ENCODE results near the gene TMEM131. TPM values are rescaled to one million over a fixed set of nuclear protein-coding genes. Genes with fewer than 3 reads are reported as not detected.
"Not testable (repeated sequence)": the region's sequence is repeated elsewhere in the genome, so short reads cannot be mapped to it uniquely, and the experiment has no call there.

The TMEM131 gene
- total RNA-seq, 2 experiments from 2014 or later = 25.8 to 32.5 TPM

DNA sequence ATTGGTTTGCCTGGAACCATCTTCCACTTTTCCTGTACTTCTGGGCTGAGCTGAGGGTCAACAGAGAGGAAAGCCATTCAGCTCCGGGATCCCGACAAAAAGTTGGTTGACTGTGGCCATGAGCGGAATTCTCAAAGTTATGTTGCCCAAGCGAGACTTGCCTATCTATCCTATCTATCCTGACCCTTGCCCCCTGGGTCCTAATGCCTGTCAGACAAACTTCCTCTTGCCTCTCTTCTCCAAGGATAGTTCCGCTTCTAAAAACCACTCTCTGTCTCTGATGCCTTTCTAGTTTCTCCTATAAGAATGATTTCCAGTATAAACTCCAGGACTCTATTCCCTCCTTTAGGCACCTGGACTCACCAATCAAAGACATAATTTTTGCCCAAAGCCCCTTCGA, 173.9 kb downstream of the TMEM131 start:
- intact Hi-C loops (cut with DNase I, micrococcal nuclease); H3K9me3 Mint-ChIP-seq (ENCODE audit: low read depth); DNase-seq; H3K4me3 Mint-ChIP-seq; H3K27me3 Mint-ChIP-seq; H3K4me1 Mint-ChIP-seq; POLR2A ChIA-PET; ATAC-seq; H3K27ac Mint-ChIP-seq: not testable (repeated sequence)
- H3K36me3 Mint-ChIP-seq (ENCODE audit: low read depth) = peaks cover 13% of the 10 kb centered on the region
- CTCF ChIA-PET = interaction anchor here (1.0 to 2.0 kb wide), 2 partner anchors 9 to 19 kb away, joined by 3 to 6 read pairs; no protein-coding TSS in a partner anchor

DNA sequence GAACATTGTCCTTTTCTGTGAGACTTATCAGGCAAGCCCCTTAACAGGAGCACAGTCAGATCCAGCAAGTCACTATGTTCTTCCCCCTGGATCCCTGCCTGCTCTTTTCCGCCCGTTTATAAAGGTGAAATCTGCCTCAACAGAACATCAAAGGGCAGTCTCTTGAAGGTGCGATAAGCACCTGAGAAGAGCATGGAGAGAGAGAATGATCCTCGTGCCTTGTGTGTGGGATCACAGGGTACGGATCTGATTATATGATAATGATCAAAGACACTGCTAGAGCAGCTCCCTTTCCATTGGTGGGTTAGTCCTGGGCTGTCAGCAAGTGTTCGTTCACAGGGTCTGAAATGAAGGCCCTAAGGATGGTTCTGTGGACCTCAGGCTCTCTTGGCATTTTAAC, 176.0 kb downstream of the TMEM131 start:
- Mint-ChIP-seq H3K27me3 (no peaks in the 10 kb centered on the region), H3K9me3 (ENCODE audit: low read depth) (no peaks in the 10 kb centered on the region), H3K36me3 (ENCODE audit: low read depth) (peaks cover 10% of the 10 kb centered on the region), H3K4me1 (no peaks in the 10 kb centered on the region), H3K27ac (no peak overlapping the region), H3K4me3 (no peak overlapping the region)
- DNase-seq (no peak), ATAC-seq (no peak)
- intact Hi-C loops (cut with DNase I, micrococcal nuclease) = no loop called here
- ChIA-PET CTCF (interaction anchor here (2.5 kb wide), 1 partner anchor 13 kb away, joined by 13 read pairs; no protein-coding TSS in a partner anchor), POLR2A (no interaction called here)

DNA sequence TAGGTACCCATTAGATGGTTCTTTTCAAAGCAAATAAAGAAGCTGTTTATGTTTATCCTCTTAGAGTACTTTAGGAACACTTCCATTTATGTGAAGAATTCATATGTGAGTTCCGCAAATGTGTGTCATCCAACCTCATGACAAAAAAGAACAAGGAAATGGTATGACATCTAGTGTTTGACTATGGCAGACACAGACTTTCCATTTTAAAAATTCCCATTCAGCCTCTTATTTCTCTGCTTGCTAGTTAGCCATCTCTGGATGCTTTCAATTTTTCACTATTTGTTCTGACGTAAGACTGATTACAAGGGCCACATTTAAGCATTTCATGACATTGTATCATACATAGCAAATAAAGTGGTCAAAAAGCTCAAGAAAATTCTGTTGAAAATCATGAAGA, 179.3 kb downstream of the TMEM131 start:
- Mint-ChIP-seq H3K4me1 (no peaks in the 10 kb centered on the region), H3K4me3 (no peak overlapping the region), H3K36me3 (ENCODE audit: low read depth) (peaks cover 11% of the 10 kb centered on the region), H3K27me3 (no peaks in the 10 kb centered on the region), H3K27ac (no peak overlapping the region), H3K9me3 (ENCODE audit: low read depth) (no peaks in the 10 kb centered on the region)
- DNase-seq = no peak
- ChIA-PET CTCF (interaction anchor here (2.0 kb wide), 1 partner anchor 10 kb away, joined by 6 read pairs; no protein-coding TSS in a partner anchor), POLR2A (no interaction called here)
- no peak for ATAC-seq
- intact Hi-C loops (cut with DNase I, micrococcal nuclease) = no loop called here

DNA sequence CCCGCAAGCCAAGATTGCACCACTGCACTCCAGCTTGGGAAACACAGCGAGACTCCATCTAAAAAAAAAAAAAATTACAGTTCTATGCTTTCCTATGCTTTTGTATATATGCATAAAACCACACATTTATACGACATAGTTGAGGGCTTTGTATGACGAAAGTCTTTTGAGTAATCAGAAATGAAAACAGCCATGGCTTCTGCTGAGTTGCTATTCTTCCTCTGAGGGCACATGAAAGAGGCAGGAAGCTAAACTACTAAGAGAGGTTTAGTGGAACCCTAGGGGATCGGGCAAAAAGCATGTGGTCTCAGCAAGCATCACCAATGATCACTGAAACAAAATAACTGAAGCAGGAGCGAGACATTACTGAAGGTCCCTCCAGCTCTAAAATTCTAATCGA, 182.8 kb downstream of the TMEM131 start:
- intact Hi-C loops (cut with DNase I, micrococcal nuclease) = no loop called here
- Mint-ChIP-seq H3K4me1 (no peaks in the 10 kb centered on the region), H3K27ac (no peak overlapping the region), H3K36me3 (ENCODE audit: low read depth) (peaks cover 10% of the 10 kb centered on the region), H3K4me3 (no peak overlapping the region), H3K27me3 (no peaks in the 10 kb centered on the region), H3K9me3 (ENCODE audit: low read depth) (no peaks in the 10 kb centered on the region)
- ChIA-PET POLR2A (no interaction called here), CTCF (interaction anchor here (0.7 to 1.1 kb wide), 3 partner anchors 24 to 614 kb away, joined by 3 read pairs; no protein-coding TSS in a partner anchor)
- DNase-seq = no peak
- ATAC-seq = no peak

DNA sequence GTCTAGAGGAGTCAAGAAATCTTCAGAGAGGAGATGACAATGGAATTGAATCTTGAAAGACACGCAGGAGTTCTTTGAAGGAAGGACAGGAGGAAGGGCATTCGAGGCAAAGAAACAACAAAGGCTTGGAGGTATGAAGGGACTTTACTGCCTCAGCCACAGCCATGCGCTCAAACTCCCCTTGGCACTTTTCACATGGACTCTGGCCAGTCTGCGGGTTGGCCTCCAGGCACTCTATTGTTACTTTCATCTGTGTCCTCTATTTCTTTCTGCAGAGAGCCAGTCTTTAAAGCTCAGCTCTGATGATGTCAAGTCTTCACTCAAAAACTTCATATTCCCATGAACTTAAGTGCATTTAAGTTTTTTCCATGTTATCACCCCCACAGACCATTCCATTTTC, 186.9 kb downstream of the TMEM131 start:
- H3K4me3 Mint-ChIP-seq = no peak overlapping the region
- H3K27ac Mint-ChIP-seq = no peak overlapping the region
- POLR2A ChIA-PET = no interaction called here
- H3K27me3 Mint-ChIP-seq = no peaks in the 10 kb centered on the region
- peaks cover 2% of the 10 kb centered on the region for H3K4me1 Mint-ChIP-seq
- CTCF ChIA-PET = no interaction called here
- intact Hi-C loops (cut with DNase I, micrococcal nuclease) = loop anchor here (5.0 to 10.0 kb wide), 2 partner anchors 188 to 346 kb away; partner anchors contain the start of gene TMEM131 (in 1 of the 2)
- no peaks in the 10 kb centered on the region for H3K9me3 Mint-ChIP-seq (ENCODE audit: low read depth)
- H3K36me3 Mint-ChIP-seq (ENCODE audit: low read depth) = peaks cover 14% of the 10 kb centered on the region
- DNase-seq = no peak
- no peak for ATAC-seq

DNA sequence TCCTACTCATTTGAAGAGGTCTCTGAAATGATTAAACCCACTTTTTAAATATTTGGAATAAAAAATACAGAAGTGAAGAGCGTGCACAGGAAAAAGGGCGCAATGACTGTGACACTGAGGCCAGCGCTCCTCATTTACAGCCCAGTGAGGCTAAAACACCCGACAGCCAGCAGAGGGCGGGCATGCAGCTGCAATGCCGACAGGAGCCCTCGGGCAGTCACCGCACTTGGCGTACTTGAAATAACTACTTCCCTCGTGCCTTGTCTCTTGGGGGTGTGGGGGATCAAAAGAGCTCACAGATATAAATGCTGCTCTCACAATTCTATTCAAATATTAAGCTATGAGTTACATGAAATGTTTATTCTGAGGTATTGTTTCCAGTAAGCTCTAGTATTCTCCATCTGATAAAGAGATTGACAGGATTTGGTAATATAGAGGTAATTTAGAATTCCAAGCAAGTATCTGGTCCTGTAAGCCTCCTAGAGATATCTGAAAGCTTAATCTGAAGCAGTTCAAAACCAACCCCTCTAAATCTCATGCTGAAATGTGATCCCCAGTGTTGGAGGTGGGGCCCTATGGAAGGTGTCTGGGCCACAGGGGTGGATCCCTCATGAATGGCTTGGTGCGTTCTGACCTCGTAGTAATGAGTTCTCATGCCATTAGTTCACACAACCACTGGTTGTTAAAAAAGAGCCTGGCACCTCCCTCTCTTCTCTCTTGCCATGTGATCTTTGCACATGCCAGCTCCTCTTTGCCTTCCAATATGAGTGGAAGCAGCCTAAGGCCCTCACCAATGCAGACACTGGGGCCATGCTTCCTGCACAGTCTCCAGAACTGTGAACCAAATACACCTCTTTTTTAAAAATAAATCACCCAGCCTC, 188.8 kb downstream of the TMEM131 start:
- Mint-ChIP-seq H3K27ac (no peak overlapping the region), H3K36me3 (ENCODE audit: low read depth) (peaks cover 17% of the 10 kb centered on the region), H3K27me3 (no peaks in the 10 kb centered on the region), H3K4me3 (no peak overlapping the region), H3K9me3 (ENCODE audit: low read depth) (no peaks in the 10 kb centered on the region), H3K4me1 (peaks cover 2% of the 10 kb centered on the region)
- ATAC-seq (peak; percentile 98), DNase-seq (peak; percentile 91)
- CTCF ChIA-PET = interaction anchor here (0.6 to 2.7 kb wide), 32 partner anchors 10 to 1134 kb away, joined by 3 to 29 read pairs (median 3); no protein-coding TSS in a partner anchor
- intact Hi-C loops (cut with DNase I, micrococcal nuclease) = loop anchor here (1.0 to 10.0 kb wide), 7 partner anchors 190 to 578 kb away; partner anchors contain the start of gene TMEM131 (in 1 of the 2)
- POLR2A ChIA-PET = no interaction called here

DNA sequence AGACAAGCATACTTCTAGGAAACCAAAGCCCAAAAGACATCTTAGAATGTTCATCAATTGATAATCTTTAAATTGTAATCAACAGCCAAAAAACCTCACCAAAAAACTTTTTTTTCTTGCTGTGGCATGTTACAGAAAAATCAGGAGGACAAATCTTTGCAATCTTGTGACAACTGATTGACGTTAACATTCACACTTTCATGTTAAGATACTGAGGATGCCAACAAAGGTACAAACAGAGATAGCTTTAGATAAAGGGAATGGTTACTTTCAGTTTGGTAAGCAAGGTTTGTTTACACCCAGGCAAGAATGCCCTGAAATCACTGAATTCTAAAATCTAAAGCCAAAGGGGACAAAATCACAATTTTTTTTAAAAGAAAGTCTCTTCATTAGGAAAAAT, 190.0 kb downstream of the TMEM131 start:
- Mint-ChIP-seq H3K9me3 (ENCODE audit: low read depth) (no peaks in the 10 kb centered on the region), H3K27ac (no peak overlapping the region), H3K27me3 (no peaks in the 10 kb centered on the region), H3K4me3 (no peak overlapping the region), H3K4me1 (peaks cover 2% of the 10 kb centered on the region), H3K36me3 (ENCODE audit: low read depth) (peaks cover 13% of the 10 kb centered on the region)
- intact Hi-C loops (cut with DNase I, micrococcal nuclease) = loop anchor here (1.0 to 10.0 kb wide), 7 partner anchors 191 to 580 kb away; partner anchors contain the start of gene TMEM131 (in 1 of the 2)
- ATAC-seq (no peak), DNase-seq (no peak)
- POLR2A ChIA-PET = no interaction called here
- CTCF ChIA-PET = interaction anchor here (0.6 to 2.7 kb wide), 13 partner anchors 9 to 580 kb away, joined by 3 to 29 read pairs (median 5); no protein-coding TSS in a partner anchor

DNA sequence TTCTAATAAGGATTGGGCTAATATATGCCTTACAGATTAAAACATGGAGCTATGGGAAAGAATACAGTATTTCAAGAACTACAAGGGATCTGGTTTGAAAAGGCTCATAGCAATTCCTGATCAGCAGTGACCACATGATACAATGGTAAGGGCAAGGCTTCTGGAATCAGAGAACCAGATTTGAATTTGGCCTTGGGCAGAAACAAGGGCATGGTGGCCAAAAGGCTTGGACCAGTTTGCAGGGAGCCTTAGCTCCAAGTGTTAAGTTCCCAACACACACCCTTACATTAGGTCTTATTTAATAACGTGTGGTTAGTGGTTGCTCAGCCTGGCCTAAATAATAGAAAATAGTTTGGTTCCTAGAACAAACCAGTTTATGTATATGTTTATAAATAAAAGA, 194.7 kb downstream of the TMEM131 start:
- DNase-seq (no peak), ATAC-seq (no peak)
- Mint-ChIP-seq H3K27me3 (no peaks in the 10 kb centered on the region), H3K4me1 (no peaks in the 10 kb centered on the region), H3K4me3 (no peak overlapping the region), H3K9me3 (ENCODE audit: low read depth) (no peaks in the 10 kb centered on the region), H3K27ac (no peak overlapping the region), H3K36me3 (ENCODE audit: low read depth) (peaks cover 18% of the 10 kb centered on the region)
- intact Hi-C loops (cut with DNase I, micrococcal nuclease) = loop anchor here in 1 of 2 experiments (10.0 kb wide), 1 partner anchor 354 kb away; no protein-coding TSS in a partner anchor
- ChIA-PET POLR2A (no interaction called here), CTCF (no interaction called here)

DNA sequence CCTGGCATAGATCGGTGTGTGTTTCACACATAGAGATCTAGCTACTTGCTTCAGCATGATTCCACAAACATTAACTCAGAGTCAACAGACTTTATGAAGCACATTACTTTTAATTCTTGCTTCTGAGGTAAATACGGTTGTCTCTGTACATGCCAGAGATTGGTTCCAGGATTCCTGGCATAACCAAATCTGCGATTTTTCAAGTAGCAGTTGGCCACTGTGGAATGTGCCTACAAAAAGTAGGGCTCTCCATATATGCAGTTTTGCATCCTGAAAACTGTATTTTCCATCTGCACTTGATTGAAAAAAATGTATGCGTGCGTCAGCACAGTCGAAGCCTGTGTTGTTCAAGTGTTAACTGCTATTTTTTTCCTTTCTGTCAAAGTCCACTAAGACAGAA, 197.3 kb downstream of the TMEM131 start:
- ATAC-seq = no peak
- POLR2A ChIA-PET = no interaction called here

DNA sequence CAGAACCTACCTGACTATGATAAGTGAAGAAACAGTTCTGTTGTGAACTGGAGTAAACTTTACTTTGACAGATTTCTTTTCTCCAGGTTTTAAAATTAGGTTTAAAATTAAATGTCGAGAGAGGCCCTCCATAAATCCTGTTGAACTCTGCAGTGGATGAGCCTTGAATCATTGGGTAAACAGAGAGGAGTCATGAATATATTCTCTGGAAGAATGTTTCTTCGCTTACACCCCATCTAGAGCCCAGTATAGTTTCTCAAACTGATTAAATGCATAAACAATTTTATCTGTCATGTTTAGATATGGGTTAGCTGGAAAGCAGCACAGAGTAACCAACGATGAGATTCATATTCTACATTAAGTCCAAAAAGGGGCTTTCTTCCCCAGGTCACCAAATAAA, 198.4 kb downstream of the TMEM131 start:
- no peak for ATAC-seq
- intact Hi-C loops (cut with DNase I, micrococcal nuclease) = no loop called here
- Mint-ChIP-seq H3K27ac (no peak overlapping the region), H3K36me3 (ENCODE audit: low read depth) (peaks cover 14% of the 10 kb centered on the region), H3K4me3 (no peak overlapping the region), H3K4me1 (no peaks in the 10 kb centered on the region), H3K9me3 (ENCODE audit: low read depth) (no peaks in the 10 kb centered on the region), H3K27me3 (no peaks in the 10 kb centered on the region)
- ChIA-PET POLR2A (no interaction called here), CTCF (interaction anchor here (1.1 to 1.9 kb wide), 3 partner anchors 9 to 207 kb away, joined by 3 to 9 read pairs (median 3); no protein-coding TSS in a partner anchor)
- DNase-seq = no peak

More for the DNA sequence above, 197.3 kb downstream of the TMEM131 start:
- H3K4me1 Mint-ChIP-seq = no peaks in the 10 kb centered on the region
- intact Hi-C loops (cut with DNase I, micrococcal nuclease) = no loop called here
- no peak for DNase-seq
- no peaks in the 10 kb centered on the region for H3K27me3 Mint-ChIP-seq
- no peak overlapping the region for H3K27ac Mint-ChIP-seq
- H3K9me3 Mint-ChIP-seq (ENCODE audit: low read depth) = no peaks in the 10 kb centered on the region
- no peak overlapping the region for H3K4me3 Mint-ChIP-seq
- CTCF ChIA-PET = interaction anchor here (0.6 to 1.5 kb wide), 3 partner anchors 31 to 688 kb away, joined by 3 read pairs; no protein-coding TSS in a partner anchor
- H3K36me3 Mint-ChIP-seq (ENCODE audit: low read depth) = peaks cover 12% of the 10 kb centered on the region

DNA sequence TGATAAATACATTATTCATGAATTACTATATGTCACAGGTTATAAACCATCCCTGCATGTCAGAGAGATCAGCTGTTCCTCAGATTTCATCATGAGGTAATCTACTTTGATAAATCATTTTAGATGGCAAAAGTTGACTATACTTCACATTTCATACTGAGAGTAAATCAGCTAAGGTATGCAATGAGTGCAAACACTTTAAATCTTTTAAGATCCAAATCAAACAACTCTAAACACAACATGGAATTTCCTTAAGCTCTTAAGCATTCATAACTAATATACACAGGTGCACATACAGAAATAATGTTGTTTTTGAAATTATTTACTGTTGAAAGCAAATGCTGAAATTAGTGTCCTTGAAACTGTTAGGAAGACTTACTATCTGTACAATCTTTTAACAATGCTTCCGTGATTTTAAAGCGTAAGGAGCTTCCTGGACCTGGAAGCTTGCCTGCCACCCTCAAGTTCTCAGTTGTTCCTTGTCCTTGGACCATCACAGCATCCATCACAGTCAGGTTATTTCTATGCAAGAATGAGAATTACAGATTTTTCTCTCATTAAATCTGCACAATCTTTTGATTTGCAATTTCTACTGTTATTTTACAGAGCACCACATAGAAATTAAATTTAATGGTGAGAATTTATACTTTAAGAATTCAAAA, 199.2 kb downstream of the TMEM131 start:
- POLR2A ChIA-PET = no interaction called here
- intact Hi-C loops (cut with DNase I, micrococcal nuclease) = no loop called here
- Mint-ChIP-seq H3K9me3 (ENCODE audit: low read depth) (no peaks in the 10 kb centered on the region), H3K27ac (no peak overlapping the region), H3K27me3 (no peaks in the 10 kb centered on the region), H3K36me3 (ENCODE audit: low read depth) (peaks cover 8% of the 10 kb centered on the region), H3K4me3 (no peak overlapping the region), H3K4me1 (no peaks in the 10 kb centered on the region)
- CTCF ChIA-PET = interaction anchor here (1.9 kb wide), 1 partner anchor 10 kb away, joined by 9 read pairs; no protein-coding TSS in a partner anchor
- no peak for DNase-seq
- ATAC-seq = no peak
